ENCODE data around the gene TPM1. TPM values are rescaled to one million over a fixed set of nuclear protein-coding genes. Genes with fewer than 3 reads are reported as not detected.

The TPM1 gene
- total RNA-seq, 1 experiment from 2014 or later, result 298 TPM

DNA sequence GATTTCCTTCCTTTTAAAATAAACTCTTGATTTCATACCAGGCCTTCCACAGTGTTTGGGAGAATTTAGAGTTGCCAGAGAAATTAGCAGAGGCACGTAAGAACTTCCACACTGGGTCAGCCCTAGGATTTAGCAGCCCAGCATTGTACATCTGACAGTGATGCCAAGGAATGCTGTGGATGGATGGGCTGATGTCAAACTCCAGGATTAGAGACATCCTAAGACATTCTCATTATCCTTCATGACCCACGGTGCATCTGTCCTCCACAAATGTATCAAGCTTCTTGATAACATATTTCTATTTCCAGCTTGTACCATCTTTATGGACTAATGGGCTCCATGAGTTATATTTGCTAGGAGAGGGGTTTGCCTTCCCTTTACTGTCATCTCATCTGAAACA lies 8.0 kb upstream of the TPM1 start:
- Histone ChIP-seq H3K36me3 (ENCODE audit: control insufficient read depth, insufficient read depth, low read length) (no peaks in the 10 kb centered on the region), H3K9me3 (ENCODE audit: control insufficient read depth, insufficient read depth, low read depth, low read length) (no peaks in the 10 kb centered on the region), H3K4me3 (ENCODE audit: low read depth in 2 of 2, low read length in 2 of 2) (no peak overlapping the region), H3K4me1 (ENCODE audit: control insufficient read depth, insufficient read depth, low read length) (peaks cover 3% of the 10 kb centered on the region; the same call in 1 of the 2 replicates), H3K27ac (ENCODE audit: low read length) (no peak overlapping the region), H3K27me3 (ENCODE audit: control insufficient read depth, insufficient read depth, low read length) (no peaks in the 10 kb centered on the region)
- BruUV-seq (replicated peaks), result no TSS peak
- POLR2A ChIA-PET, result no interaction called here
- TF ChIP-seq, protein P1, sequence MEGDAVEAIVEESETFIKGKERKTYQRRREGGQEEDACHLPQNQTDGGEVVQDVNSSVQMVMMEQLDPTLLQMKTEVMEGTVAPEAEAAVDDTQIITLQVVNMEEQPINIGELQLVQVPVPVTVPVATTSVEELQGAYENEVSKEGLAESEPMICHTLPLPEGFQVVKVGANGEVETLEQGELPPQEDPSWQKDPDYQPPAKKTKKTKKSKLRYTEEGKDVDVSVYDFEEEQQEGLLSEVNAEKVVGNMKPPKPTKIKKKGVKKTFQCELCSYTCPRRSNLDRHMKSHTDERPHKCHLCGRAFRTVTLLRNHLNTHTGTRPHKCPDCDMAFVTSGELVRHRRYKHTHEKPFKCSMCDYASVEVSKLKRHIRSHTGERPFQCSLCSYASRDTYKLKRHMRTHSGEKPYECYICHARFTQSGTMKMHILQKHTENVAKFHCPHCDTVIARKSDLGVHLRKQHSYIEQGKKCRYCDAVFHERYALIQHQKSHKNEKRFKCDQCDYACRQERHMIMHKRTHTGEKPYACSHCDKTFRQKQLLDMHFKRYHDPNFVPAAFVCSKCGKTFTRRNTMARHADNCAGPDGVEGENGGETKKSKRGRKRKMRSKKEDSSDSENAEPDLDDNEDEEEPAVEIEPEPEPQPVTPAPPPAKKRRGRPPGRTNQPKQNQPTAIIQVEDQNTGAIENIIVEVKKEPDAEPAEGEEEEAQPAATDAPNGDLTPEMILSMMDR (IDR thresholded peaks at IDR 0.05), result no peak
- TF ChIP-seq POLR2AphosphoS5 (IDR thresholded peaks at IDR 0.05; ENCODE audit: low read depth, low read length), result no peak
- TF ChIP-seq SIN3A (IDR thresholded peaks at IDR 0.05; ENCODE audit: borderline replicate concordance, insufficient read depth, low read depth, low read length), result no peak
- TF ChIP-seq, protein P2, sequence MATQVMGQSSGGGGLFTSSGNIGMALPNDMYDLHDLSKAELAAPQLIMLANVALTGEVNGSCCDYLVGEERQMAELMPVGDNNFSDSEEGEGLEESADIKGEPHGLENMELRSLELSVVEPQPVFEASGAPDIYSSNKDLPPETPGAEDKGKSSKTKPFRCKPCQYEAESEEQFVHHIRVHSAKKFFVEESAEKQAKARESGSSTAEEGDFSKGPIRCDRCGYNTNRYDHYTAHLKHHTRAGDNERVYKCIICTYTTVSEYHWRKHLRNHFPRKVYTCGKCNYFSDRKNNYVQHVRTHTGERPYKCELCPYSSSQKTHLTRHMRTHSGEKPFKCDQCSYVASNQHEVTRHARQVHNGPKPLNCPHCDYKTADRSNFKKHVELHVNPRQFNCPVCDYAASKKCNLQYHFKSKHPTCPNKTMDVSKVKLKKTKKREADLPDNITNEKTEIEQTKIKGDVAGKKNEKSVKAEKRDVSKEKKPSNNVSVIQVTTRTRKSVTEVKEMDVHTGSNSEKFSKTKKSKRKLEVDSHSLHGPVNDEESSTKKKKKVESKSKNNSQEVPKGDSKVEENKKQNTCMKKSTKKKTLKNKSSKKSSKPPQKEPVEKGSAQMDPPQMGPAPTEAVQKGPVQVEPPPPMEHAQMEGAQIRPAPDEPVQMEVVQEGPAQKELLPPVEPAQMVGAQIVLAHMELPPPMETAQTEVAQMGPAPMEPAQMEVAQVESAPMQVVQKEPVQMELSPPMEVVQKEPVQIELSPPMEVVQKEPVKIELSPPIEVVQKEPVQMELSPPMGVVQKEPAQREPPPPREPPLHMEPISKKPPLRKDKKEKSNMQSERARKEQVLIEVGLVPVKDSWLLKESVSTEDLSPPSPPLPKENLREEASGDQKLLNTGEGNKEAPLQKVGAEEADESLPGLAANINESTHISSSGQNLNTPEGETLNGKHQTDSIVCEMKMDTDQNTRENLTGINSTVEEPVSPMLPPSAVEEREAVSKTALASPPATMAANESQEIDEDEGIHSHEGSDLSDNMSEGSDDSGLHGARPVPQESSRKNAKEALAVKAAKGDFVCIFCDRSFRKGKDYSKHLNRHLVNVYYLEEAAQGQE (IDR thresholded peaks at IDR 0.05; ENCODE audit: insufficient read depth in 1 of 2, low read depth in 2 of 2, low read length in 1 of 2), result no peak
- no peak for TF ChIP-seq TCF7L2 (IDR thresholded peaks at IDR 0.05; ENCODE audit: low read depth, low read length)
- no peak for DNase-seq (ENCODE audit: low read depth, low spot score)
- in situ Hi-C loops (cut with HindIII; ENCODE audit: low pct_unique_long_range_greater_than_20kb, low sequenced_read_pairs) (no loop called here), intact Hi-C loops (cut with micrococcal nuclease; ENCODE audit: unreplicated experiment) (no loop called here)
- CTCF ChIA-PET, result no interaction called here
- no peak for ATAC-seq

DNA sequence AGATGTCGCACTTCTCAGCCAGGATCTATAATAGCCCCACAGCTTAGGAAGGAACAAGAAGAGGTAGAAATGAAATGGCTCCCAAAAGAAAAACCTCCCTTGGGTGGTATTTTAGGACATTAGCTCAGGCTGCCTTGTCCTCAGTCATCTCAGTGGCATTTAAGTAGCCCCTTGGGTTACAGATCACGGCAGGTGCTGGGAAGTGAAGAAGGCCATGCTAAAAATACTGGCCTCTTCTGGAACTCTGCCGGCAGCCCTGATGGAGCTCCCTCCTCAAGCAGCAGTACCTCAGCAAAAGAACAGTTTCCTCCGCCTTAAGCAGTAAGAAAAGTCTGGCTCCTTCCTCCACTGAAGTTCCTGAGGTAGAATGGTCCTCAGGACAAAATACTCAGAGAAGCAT lies 7.3 kb upstream of the TPM1 start:
- ChIA-PET POLR2A (no interaction called here), CTCF (no interaction called here)
- H3K27me3 ChIP-seq (ENCODE audit: control insufficient read depth, insufficient read depth, low read length), result no peaks in the 10 kb centered on the region
- no peaks in the 10 kb centered on the region for H3K36me3 ChIP-seq (ENCODE audit: control insufficient read depth, insufficient read depth, low read length)
- BruUV-seq (replicated peaks), result no TSS peak
- H3K27ac ChIP-seq (ENCODE audit: low read length), result no peak overlapping the region; the same call in 1 of the 2 replicates
- DNase-seq (ENCODE audit: low read depth, low spot score) (no peak), ATAC-seq (no peak)
- H3K9me3 ChIP-seq (ENCODE audit: control insufficient read depth, insufficient read depth, low read depth, low read length), result no peaks in the 10 kb centered on the region
- in situ Hi-C loops (cut with HindIII; ENCODE audit: low pct_unique_long_range_greater_than_20kb, low sequenced_read_pairs), result no loop called here
- intact Hi-C loops (cut with micrococcal nuclease; ENCODE audit: unreplicated experiment), result no loop called here
- TF ChIP-seq SIN3A (IDR thresholded peaks at IDR 0.05; ENCODE audit: borderline replicate concordance, insufficient read depth, low read depth, low read length), result no peak
- TF ChIP-seq, protein P2 (IDR thresholded peaks at IDR 0.05; ENCODE audit: insufficient read depth in 1 of 2, low read depth in 2 of 2, low read length in 1 of 2), result no peak
- no peak for TF ChIP-seq TCF7L2 (IDR thresholded peaks at IDR 0.05; ENCODE audit: low read depth, low read length)
- no peak for TF ChIP-seq POLR2AphosphoS5 (IDR thresholded peaks at IDR 0.05; ENCODE audit: low read depth, low read length)
- H3K4me3 ChIP-seq (ENCODE audit: low read depth in 2 of 2, low read length in 2 of 2), result no peak overlapping the region
- H3K4me1 ChIP-seq (ENCODE audit: control insufficient read depth, insufficient read depth, low read length), result peaks cover 3% of the 10 kb centered on the region; the same call in 1 of the 2 replicates

All from Panc1 (cell line).